GM18858 (cell line): Measurements from ENCODE around the gene ANXA6.

Experiments
- ATAC-seq: cut with Tn5 transposase; IDR thresholded peaks from one replicate; pipeline ENCODE4 v1.9.1; 2021; ENCODE audit not compliant: unreplicated experiment

ANXA6 gene

GRCh38 chr5:151130922-151131891 is 26.4 kb downstream of the ANXA6 start:
- ATAC-seq, result no peak

GRCh38 chr5:151130235-151130921 is 27.2 kb downstream of the ANXA6 start:
- no peak for ATAC-seq

DNA sequence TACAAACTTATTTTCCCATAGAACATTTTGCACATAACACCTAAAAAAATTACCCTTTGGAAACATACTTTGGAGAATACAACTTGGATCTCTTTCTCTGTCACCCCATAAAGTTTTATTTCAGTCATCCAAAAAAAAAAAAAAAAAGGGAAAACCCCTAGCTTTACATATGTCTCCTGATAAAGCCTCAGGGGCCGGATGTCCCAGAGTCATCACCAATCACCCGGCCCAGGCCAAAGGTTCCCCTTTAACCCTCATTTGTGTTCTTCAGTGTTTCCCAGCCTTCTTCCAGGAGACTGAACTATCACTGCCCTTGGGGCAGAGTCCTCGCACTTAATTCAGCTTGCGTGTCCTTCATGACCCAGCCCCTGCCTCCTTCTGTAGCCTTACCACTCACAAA is 28.8 kb downstream of the ANXA6 start:
- ATAC-seq, result no peak

DNA sequence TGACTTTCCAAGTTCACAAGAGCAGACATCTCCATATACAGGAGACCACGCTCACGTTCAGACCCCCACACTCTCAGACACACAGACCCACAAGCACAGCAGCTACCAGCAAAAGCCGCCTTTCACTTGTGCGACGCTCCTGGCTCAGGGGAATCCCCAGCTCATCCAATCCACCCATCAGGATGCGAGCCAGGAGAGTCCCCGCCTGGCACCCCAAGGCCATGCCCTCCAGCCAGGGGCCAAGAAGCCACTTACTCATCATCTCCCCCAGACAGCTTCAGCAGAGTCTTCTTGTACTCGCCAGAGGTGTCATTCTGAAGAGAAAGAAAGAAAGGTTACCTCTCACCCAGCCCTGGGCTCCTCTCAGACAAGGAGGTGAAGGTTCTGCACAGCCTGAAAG is 29.7 kb downstream of the ANXA6 start:
- ATAC-seq, result no peak

GRCh38 chr5:151126199-151126645 is 31.4 kb downstream of the ANXA6 start:
- ATAC-seq, result no peak

DNA sequence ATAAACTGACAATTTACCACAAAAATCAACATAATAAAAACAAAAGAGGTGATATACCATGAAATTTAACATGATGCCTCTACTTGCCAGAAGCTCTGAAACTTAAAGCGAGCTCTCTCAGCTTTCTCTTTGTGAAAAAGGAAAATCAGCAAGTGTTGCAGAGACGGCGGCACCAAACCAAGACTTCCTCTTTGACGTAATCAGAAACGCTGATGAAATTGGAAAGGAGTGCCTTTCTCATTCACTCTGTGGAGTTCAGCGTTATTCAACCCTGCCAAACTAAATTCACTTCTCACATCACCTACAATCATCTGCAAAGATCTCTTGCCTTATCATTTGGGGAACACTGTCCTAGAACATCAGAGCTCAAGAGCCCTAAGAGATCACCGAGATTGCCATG is 32.2 kb downstream of the ANXA6 start:
- ATAC-seq, result no peak

GRCh38 chr5:151123897-151124751 is 33.5 kb downstream of the ANXA6 start:
- peak; percentile 80 for ATAC-seq

- ATAC-seq, result no peak
These were observed 34.8 kb downstream of the ANXA6 start for GRCh38 chr5:151122828-151123227.

- no peak for ATAC-seq
These were observed 35.9 kb downstream of the ANXA6 start for GRCh38 chr5:151121665-151122064.

DNA sequence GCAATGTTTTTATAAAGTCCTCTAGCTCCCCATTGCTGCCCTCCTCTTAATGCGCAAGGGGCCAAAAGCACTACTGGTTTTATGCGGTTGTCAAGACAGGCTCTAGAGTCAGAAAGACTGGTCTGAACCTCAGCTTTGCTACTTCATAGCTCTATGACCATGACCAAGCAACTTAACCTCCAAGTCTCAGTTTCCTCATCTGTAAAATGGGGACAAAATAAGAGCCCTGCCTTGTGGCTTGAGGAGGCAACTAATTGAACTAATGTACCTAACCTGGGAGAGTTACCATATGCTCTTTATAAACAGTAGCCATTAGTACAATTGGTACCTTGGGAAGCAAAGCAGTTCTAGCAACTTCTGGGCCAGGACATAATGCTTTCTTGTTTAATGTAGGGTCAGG is 36.5 kb downstream of the ANXA6 start:
- no peak for ATAC-seq

GRCh38 chr5:151118913-151119575 is 38.5 kb downstream of the ANXA6 start:
- ATAC-seq, result no peak

- no peak for ATAC-seq
These were observed 42.2 kb downstream of the ANXA6 start for GRCh38 chr5:151115272-151115905.

- peak; percentile 33 for ATAC-seq
These were observed 43.9 kb downstream of the ANXA6 start for GRCh38 chr5:151113651-151114050.

GRCh38 chr5:151110992-151111391 is 46.6 kb downstream of the ANXA6 start:
- no peak for ATAC-seq

DNA sequence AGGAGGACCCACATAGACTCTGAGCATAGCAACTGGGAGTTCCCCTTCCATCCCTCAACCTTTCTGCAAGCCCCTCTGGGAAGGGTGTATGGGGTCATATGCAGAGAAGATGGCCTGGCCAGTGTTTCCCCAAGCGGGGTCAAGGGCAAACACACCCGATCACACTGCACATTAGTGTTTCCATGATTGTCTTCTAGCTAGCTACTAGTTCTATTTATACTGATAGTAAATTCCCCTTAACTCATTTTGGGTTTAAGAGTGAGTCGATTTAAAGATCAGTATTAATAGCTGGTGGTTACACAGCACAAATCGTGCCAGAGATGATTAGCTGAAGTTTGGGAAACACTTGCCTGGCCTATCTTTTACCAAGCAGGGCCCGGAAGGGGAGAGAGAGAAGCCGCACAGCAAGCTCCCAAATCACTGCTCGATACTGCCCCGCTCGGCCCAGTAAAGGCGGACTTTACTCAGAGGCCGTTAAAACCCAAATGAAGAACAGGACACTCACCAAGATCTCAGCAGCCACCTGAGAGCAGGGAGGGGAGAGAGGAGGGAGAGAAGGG is 47.4 kb downstream of the ANXA6 start:
- no peak for ATAC-seq

GRCh38 chr5:151108566-151108965 is 49.0 kb downstream of the ANXA6 start:
- ATAC-seq, result no peak

GRCh38 chr5:151107738-151108520 is 49.6 kb downstream of the ANXA6 start:
- no peak for ATAC-seq

- no peak for ATAC-seq
These were observed 50.5 kb downstream of the ANXA6 start for GRCh38 chr5:151107084-151107483.

DNA sequence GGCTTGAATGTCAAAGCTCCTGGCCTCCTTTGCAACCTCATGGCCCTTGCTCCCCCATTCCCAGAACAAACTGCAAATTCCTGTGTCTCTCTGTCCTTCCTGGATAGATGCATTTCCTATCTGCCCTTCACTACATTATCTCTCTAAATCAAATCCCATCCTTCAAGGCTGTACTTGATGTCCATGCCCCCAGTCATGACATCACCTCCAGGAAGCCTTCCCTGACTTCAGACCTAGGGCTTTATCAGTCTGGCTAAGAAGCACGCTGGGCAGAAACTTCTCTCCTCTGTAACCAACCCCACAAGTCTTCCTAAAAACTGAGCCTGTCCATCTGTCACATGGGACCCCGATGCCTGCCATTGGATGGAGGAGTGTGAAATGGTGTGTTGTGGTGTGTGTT is 51.1 kb downstream of the ANXA6 start:
- ATAC-seq, result no peak
